K562 (cell line): ENCODE results near the gene SNX19.

ENCODE experiments used
- ETV6 ChIP-seq, 3 experiments: fragments of 150-350 bp in 1 of 3; sonication (generic) in 1 of 3; formaldehyde crosslinking in 1 of 3; IDR thresholded peaks; 2 replicates each; pipeline versions ENCODE4 v1.6.1 to v1.8.0; 2014 to 2022; ENCODE audit warnings: borderline replicate concordance in 2 of 3, low read depth in 2 of 3, antibody characterized with exemption in 1 of 3, low read length in 1 of 3, mild to moderate bottlenecking in 1 of 3, missing genetic modification reagents in 1 of 3
- FOS ChIP-seq: IDR thresholded peaks from 3 replicates; pipeline ENCODE4 v1.6.1; 2011; ENCODE audit not compliant: insufficient read length; ENCODE audit errors: extremely low read depth
- FOXJ3 ChIP-seq: sonication (generic); formaldehyde crosslinking; IDR thresholded peaks from 2 replicates; pipeline ENCODE4 v1.4.0; 2020; ENCODE audit warnings: mild to moderate bottlenecking, missing genetic modification reagents
- HDAC1 ChIP-seq, 2 experiments: fragments of 450-650 bp; IDR thresholded peaks; 2 replicates each; pipeline ENCODE4 v1.6.1; 2016 to 2017; ENCODE audit warnings: inconsistent platforms in 1 of 2, mild to moderate bottlenecking in 1 of 2, moderate library complexity in 1 of 2
- KDM2B ChIP-seq: fragments of 250-450 bp; sonication (Bioruptor Pico); IDR thresholded peaks from 2 replicates; pipeline ENCODE4 v1.8.0; 2021; ENCODE audit warnings: mild to moderate bottlenecking, moderate library complexity
- SRF ChIP-seq, 2 experiments: fragments of 250-450, 450-650 bp in 1 of 2; sonication (Bioruptor Pico) in 1 of 2; sonication (generic) in 1 of 2; formaldehyde crosslinking; IDR thresholded peaks; 2 replicates each; pipeline versions ENCODE4 v1.5.0 to v1.5.1; 2020 to 2022; ENCODE audit warnings: mild to moderate bottlenecking in 1 of 2, missing genetic modification reagents in 1 of 2
- ZNF23 ChIP-seq: fragments of 250-450 bp; sonication (Bioruptor Pico); IDR thresholded peaks from 2 replicates; pipeline ENCODE4 v1.4.0; 2020; ENCODE audit warnings: mild to moderate bottlenecking
- ZNF57 ChIP-seq: fragments of 450-650 bp; formaldehyde crosslinking; IDR thresholded peaks from 2 replicates; pipeline ENCODE4 v1.4.0; 2020; ENCODE audit warnings: mild to moderate bottlenecking, moderate library complexity
- TF ChIP-seq, protein P1 (sequence below): fragments of 250-450 bp; sonication (Bioruptor Pico); IDR thresholded peaks from 2 replicates; pipeline ENCODE4 v1.5.0; 2022; ENCODE audit warnings: mild to moderate bottlenecking
- TF ChIP-seq, protein P2 (sequence below), 3 experiments: IDR thresholded peaks in 2 of 3; conservative IDR thresholded peaks in 1 of 3; 2 replicates each; pipeline ENCODE4 v1.5.1; 2011 to 2012; ENCODE audit warnings: low read length in 3 of 3, mild to moderate bottlenecking in 3 of 3, control low read depth in 2 of 3, improper control_type of control experiment in 1 of 3, inconsistent platforms in 1 of 3, low read depth in 1 of 3, mixed read lengths in 1 of 3, moderate library complexity in 1 of 3; ENCODE audit not compliant: insufficient read depth in 2 of 3
- TF ChIP-seq, protein P3 (sequence below): sonication (generic); formaldehyde crosslinking; IDR thresholded peaks from 2 replicates; pipeline ENCODE4 v1.8.1; 2022; ENCODE audit warnings: missing genetic modification reagents
- TF ChIP-seq, protein P4 (sequence below): fragments of 450-650 bp; formaldehyde crosslinking; IDR thresholded peaks from 2 replicates; pipeline ENCODE4 v1.4.0; 2022; ENCODE audit warnings: missing genetic modification characterization
- TF ChIP-seq, protein P5 (sequence below): fragments of 450-650 bp; IDR thresholded peaks from 2 replicates; pipeline ENCODE4 v1.6.1; 2017; ENCODE audit warnings: antibody characterized with exemption
- TF ChIP-seq, protein P6 (sequence below): IDR thresholded peaks from 3 replicates; pipeline ENCODE4 v1.6.1; 2011; ENCODE audit warnings: borderline replicate concordance, mild to moderate bottlenecking; ENCODE audit not compliant: insufficient read length, insufficient read depth

DNA sequence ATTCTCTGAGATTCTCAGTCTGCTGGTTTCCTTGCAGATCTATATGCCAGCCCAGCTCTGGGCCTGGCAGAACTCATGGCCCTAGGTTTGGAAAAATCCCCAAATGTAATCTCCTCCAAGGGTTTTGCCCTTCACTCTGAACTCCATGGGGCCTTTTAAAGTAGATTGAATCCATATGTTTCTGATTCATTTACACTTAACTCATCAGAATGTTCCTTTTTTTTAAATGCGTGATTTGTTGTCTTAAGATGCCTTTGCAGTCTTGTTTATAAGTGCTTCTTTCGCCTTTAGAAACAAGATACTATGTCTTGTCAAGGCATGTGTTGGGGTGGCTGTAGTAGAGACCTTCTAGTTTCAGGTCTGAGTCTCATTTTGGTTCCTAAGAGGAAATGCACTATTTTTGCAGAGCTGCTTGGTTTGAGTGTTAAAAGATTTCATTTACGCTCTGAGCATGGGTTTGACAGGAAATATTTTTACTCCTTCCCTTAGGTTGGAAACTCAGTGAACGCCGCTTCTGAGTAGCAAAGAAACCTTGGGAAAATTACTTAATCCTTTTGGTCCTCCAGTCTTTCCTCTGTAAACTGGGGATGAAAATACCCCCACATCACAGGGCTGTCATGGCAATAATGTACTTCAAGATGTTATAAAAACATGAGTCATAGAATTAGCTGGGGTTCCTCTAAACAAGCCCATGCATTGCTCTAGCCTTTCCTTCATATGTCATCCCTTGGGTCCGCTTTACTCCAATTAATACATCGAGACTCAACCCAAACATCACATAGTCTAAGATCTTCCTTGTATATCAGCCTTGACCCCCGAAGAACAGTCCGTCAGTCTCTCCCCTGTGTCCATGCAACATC lies 83.5 kb downstream of the SNX19 start:
- TF ChIP-seq, protein P1, sequence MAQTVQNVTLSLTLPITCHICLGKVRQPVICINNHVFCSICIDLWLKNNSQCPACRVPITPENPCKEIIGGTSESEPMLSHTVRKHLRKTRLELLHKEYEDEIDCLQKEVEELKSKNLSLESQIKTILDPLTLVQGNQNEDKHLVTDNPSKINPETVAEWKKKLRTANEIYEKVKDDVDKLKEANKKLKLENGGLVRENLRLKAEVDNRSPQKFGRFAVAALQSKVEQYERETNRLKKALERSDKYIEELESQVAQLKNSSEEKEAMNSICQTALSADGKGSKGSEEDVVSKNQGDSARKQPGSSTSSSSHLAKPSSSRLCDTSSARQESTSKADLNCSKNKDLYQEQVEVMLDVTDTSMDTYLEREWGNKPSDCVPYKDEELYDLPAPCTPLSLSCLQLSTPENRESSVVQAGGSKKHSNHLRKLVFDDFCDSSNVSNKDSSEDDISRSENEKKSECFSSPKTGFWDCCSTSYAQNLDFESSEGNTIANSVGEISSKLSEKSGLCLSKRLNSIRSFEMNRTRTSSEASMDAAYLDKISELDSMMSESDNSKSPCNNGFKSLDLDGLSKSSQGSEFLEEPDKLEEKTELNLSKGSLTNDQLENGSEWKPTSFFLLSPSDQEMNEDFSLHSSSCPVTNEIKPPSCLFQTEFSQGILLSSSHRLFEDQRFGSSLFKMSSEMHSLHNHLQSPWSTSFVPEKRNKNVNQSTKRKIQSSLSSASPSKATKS, result no peak
- TF ChIP-seq, protein P2, sequence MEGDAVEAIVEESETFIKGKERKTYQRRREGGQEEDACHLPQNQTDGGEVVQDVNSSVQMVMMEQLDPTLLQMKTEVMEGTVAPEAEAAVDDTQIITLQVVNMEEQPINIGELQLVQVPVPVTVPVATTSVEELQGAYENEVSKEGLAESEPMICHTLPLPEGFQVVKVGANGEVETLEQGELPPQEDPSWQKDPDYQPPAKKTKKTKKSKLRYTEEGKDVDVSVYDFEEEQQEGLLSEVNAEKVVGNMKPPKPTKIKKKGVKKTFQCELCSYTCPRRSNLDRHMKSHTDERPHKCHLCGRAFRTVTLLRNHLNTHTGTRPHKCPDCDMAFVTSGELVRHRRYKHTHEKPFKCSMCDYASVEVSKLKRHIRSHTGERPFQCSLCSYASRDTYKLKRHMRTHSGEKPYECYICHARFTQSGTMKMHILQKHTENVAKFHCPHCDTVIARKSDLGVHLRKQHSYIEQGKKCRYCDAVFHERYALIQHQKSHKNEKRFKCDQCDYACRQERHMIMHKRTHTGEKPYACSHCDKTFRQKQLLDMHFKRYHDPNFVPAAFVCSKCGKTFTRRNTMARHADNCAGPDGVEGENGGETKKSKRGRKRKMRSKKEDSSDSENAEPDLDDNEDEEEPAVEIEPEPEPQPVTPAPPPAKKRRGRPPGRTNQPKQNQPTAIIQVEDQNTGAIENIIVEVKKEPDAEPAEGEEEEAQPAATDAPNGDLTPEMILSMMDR (IDR thresholded peaks at IDR 0.05 in 2 of 3, conservative IDR thresholded peaks at IDR 0.05 in 1 of 3; ENCODE audit: insufficient read depth in 2 of 3, low read depth in 1 of 3, low read length in 3 of 3), result no peak
- TF ChIP-seq ZNF57 (CRISPR knock-in tag) (no peak), HDAC1 (IDR thresholded peaks at IDR 0.05) (no peak), FOS (no peak), KDM2B (CRISPR knock-in tag) (no peak), ETV6 (IDR thresholded peaks at IDR 0.05; ENCODE audit: borderline replicate concordance in 1 of 2, low read depth in 2 of 2, low read length in 1 of 2) (no peak), ETV6 (CRISPR knock-in tag; IDR thresholded peaks at IDR 0.05; ENCODE audit: borderline replicate concordance) (no peak), FOXJ3 (CRISPR knock-in tag) (no peak), ZNF23 (CRISPR knock-in tag) (no peak), SRF (CRISPR knock-in tag; IDR thresholded peaks at IDR 0.05) (no peak)
- TF ChIP-seq, protein P3, sequence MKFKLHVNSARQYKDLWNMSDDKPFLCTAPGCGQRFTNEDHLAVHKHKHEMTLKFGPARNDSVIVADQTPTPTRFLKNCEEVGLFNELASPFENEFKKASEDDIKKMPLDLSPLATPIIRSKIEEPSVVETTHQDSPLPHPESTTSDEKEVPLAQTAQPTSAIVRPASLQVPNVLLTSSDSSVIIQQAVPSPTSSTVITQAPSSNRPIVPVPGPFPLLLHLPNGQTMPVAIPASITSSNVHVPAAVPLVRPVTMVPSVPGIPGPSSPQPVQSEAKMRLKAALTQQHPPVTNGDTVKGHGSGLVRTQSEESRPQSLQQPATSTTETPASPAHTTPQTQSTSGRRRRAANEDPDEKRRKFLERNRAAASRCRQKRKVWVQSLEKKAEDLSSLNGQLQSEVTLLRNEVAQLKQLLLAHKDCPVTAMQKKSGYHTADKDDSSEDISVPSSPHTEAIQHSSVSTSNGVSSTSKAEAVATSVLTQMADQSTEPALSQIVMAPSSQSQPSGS (CRISPR knock-in tag), result no peak
- TF ChIP-seq, protein P4, sequence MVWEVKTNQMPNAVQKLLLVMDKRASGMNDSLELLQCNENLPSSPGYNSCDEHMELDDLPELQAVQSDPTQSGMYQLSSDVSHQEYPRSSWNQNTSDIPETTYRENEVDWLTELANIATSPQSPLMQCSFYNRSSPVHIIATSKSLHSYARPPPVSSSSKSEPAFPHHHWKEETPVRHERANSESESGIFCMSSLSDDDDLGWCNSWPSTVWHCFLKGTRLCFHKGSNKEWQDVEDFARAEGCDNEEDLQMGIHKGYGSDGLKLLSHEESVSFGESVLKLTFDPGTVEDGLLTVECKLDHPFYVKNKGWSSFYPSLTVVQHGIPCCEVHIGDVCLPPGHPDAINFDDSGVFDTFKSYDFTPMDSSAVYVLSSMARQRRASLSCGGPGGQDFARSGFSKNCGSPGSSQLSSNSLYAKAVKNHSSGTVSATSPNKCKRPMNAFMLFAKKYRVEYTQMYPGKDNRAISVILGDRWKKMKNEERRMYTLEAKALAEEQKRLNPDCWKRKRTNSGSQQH (CRISPR knock-in tag), result no peak
- TF ChIP-seq, protein P5, sequence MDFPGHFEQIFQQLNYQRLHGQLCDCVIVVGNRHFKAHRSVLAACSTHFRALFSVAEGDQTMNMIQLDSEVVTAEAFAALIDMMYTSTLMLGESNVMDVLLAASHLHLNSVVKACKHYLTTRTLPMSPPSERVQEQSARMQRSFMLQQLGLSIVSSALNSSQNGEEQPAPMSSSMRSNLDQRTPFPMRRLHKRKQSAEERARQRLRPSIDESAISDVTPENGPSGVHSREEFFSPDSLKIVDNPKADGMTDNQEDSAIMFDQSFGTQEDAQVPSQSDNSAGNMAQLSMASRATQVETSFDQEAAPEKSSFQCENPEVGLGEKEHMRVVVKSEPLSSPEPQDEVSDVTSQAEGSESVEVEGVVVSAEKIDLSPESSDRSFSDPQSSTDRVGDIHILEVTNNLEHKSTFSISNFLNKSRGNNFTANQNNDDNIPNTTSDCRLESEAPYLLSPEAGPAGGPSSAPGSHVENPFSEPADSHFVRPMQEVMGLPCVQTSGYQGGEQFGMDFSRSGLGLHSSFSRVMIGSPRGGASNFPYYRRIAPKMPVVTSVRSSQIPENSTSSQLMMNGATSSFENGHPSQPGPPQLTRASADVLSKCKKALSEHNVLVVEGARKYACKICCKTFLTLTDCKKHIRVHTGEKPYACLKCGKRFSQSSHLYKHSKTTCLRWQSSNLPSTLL, result no peak
- TF ChIP-seq, protein P6, sequence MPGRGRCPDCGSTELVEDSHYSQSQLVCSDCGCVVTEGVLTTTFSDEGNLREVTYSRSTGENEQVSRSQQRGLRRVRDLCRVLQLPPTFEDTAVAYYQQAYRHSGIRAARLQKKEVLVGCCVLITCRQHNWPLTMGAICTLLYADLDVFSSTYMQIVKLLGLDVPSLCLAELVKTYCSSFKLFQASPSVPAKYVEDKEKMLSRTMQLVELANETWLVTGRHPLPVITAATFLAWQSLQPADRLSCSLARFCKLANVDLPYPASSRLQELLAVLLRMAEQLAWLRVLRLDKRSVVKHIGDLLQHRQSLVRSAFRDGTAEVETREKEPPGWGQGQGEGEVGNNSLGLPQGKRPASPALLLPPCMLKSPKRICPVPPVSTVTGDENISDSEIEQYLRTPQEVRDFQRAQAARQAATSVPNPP, result no peak
